Fibroblast of skin of abdomen (primary cell): ENCODE results near the gene MYO3B.

Source experiments
- DNase-seq: peaks from one replicate; pipeline ENCODE4 v3.0.0-alpha.2; 2013

MYO3B gene

GRCh38 chr2:170475878-170476277, 297.9 kb downstream of the MYO3B start:
- no peak for DNase-seq

GRCh38 chr2:170477630-170478029, 299.7 kb downstream of the MYO3B start:
- no peak for DNase-seq

GRCh38 chr2:170481201-170481600, 303.3 kb downstream of the MYO3B start:
- DNase-seq, result no peak

- DNase-seq, result no peak
Measured at GRCh38 chr2:170484552-170484951, 306.6 kb downstream of the MYO3B start.

- no peak for DNase-seq
Measured at GRCh38 chr2:170485254-170486026, 307.5 kb downstream of the MYO3B start.

- DNase-seq, result no peak
Measured at GRCh38 chr2:170486730-170487129, 308.8 kb downstream of the MYO3B start.

- no peak for DNase-seq
Measured at GRCh38 chr2:170488807-170489206, 310.9 kb downstream of the MYO3B start.

- DNase-seq, result no peak
Measured at GRCh38 chr2:170492010-170492409, 314.1 kb downstream of the MYO3B start.

GRCh38 chr2:170493426-170494097, 315.6 kb downstream of the MYO3B start:
- DNase-seq, result peak; percentile 53

GRCh38 chr2:170495896-170496295, 317.9 kb downstream of the MYO3B start:
- DNase-seq, result no peak

- no peak for DNase-seq
Measured at GRCh38 chr2:170498619-170499018, 320.7 kb downstream of the MYO3B start.

GRCh38 chr2:170500104-170500503, 322.2 kb downstream of the MYO3B start:
- DNase-seq, result no peak

GRCh38 chr2:170500770-170501169, 322.8 kb downstream of the MYO3B start:
- peak; percentile 23 for DNase-seq

GRCh38 chr2:170501421-170502043, 323.6 kb downstream of the MYO3B start:
- DNase-seq, result peak; percentile 13

- no peak for DNase-seq
Measured at GRCh38 chr2:170502361-170503130, 324.6 kb downstream of the MYO3B start.

GRCh38 chr2:170503563-170503962, 325.6 kb downstream of the MYO3B start:
- no peak for DNase-seq

- DNase-seq, result peak; percentile 34
Measured at GRCh38 chr2:170503971-170504809, 326.2 kb downstream of the MYO3B start.

- no peak for DNase-seq
Measured at GRCh38 chr2:170504810-170505145, 326.8 kb downstream of the MYO3B start.

- peak; percentile 3 for DNase-seq
Measured at GRCh38 chr2:170505631-170506275, 327.8 kb downstream of the MYO3B start.

- no peak for DNase-seq
Measured at GRCh38 chr2:170509452-170510193, 331.7 kb downstream of the MYO3B start.

GRCh38 chr2:170512266-170512665, 334.3 kb downstream of the MYO3B start:
- DNase-seq, result no peak
